ENCODE data around the gene ARHGAP10.

ARHGAP10 gene

DNA sequence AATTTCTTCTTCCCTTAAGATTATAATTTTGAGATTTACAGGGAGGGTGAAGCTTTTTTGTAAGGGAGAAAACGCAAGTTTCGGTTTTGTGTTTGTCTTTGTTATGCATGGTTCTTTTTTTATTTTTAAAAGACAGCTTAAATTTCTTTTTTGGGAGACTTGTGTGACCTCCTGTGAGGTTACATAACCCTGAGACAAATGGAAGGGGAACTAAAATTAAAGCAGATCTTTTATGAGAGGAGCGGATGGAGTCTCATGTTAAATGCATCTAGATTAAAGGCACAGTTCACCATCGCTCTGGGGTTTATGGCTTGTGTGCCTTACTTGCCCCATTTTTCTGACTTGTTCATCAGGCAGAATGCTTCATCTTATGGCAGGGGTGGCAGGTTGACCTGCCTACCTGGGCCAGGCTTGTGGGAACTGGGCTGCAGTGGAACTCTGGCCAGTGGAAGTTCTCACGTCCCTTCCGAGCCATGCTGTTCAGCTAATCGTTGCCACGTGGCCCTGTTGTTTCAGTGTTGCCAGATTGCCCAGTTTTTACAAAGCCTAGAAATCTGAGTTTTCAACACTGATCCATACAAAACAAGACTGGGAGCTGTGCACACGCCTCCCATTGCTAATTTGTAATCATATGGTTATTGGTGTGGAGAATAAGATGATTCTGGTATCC lies 291.8 kb downstream of the ARHGAP10 start:
- Mint-ChIP-seq H3K4me1 (ENCODE audit: low read depth) (no peaks in the 10 kb centered on the region), H3K27me3 (no peaks in the 10 kb centered on the region), H3K9me3 (peaks cover 7% of the 10 kb centered on the region), H3K4me3 (no peak overlapping the region), H3K36me3 (ENCODE audit: low read depth) (peaks cover 4% of the 10 kb centered on the region), H3K27ac (no peak overlapping the region)
- DNase-seq, result no peak

DNA sequence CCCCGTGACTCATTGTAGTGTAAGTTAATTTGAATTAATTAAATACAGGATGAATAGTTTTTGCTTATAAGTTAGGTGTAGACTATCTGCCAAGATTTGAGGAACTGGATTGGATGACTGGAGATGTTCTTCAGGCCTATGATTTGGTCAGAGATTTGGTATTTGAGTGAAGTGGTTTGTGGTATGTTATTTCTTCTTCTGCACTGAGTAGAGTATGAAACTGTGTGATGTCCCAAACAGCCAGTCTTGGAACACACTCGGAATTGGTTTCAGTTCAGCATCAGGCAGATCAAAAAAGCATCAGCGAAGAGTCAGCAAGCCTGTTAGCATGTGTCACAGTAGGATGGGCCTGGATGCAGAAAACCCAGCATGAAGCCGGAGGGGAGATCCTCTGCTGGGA lies 294.1 kb downstream of the ARHGAP10 start:
- Mint-ChIP-seq H3K4me1 (ENCODE audit: low read depth) (no peaks in the 10 kb centered on the region), H3K36me3 (ENCODE audit: low read depth) (peaks cover 6% of the 10 kb centered on the region), H3K27ac (no peak overlapping the region), H3K4me3 (no peak overlapping the region), H3K27me3 (no peaks in the 10 kb centered on the region), H3K9me3 (peaks cover 10% of the 10 kb centered on the region)
- DNase-seq, result no peak

DNA sequence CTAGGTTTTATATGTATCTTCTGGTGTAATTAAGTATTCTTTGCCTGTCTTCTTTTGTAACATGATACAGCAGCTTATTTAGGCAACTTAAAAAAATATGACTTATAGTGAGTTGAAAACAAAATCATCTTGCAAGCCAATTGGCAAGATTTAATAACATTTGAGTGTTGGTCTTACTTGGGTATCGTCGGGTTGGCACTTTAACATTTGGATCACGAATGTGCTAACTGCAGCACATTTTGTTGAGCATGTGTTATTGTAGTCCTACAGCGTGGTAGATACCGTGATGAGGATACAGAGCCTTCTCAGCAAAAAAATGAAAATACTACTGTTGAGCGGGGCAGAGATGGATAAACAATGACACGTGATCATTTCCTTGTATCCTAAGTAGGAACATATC lies 295.3 kb downstream of the ARHGAP10 start:
- no peak overlapping the region for H3K4me3 Mint-ChIP-seq
- no peaks in the 10 kb centered on the region for H3K27me3 Mint-ChIP-seq
- H3K4me1 Mint-ChIP-seq (ENCODE audit: low read depth), result no peaks in the 10 kb centered on the region
- H3K36me3 Mint-ChIP-seq (ENCODE audit: low read depth), result peaks cover 6% of the 10 kb centered on the region
- no peak for DNase-seq
- H3K27ac Mint-ChIP-seq, result no peak overlapping the region
- peaks cover 10% of the 10 kb centered on the region for H3K9me3 Mint-ChIP-seq

DNA sequence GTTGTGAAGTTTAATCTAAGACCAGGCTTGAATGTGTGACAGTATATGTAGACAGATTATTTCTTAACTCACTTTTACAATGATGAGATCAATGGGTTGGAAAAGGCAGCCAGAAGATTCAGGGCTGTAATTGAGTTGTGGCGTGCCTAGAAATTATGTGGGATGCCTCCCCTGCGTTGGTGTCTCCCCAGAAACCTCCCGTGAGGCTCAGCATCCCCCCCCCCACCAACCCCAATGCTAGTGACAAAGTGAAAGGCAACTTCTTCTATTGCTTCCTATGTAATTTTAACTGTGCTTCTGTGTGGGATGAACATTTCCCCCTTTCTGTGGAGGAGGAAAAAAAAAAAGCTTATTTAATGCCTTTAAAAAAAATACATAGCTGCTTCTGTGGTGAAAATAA lies 297.9 kb downstream of the ARHGAP10 start:
- Mint-ChIP-seq H3K36me3 (ENCODE audit: low read depth) (peaks cover 2% of the 10 kb centered on the region), H3K4me1 (ENCODE audit: low read depth) (no peaks in the 10 kb centered on the region), H3K27me3 (no peaks in the 10 kb centered on the region), H3K4me3 (no peak overlapping the region), H3K9me3 (peaks cover 10% of the 10 kb centered on the region), H3K27ac (no peak overlapping the region)
- DNase-seq, result no peak

DNA sequence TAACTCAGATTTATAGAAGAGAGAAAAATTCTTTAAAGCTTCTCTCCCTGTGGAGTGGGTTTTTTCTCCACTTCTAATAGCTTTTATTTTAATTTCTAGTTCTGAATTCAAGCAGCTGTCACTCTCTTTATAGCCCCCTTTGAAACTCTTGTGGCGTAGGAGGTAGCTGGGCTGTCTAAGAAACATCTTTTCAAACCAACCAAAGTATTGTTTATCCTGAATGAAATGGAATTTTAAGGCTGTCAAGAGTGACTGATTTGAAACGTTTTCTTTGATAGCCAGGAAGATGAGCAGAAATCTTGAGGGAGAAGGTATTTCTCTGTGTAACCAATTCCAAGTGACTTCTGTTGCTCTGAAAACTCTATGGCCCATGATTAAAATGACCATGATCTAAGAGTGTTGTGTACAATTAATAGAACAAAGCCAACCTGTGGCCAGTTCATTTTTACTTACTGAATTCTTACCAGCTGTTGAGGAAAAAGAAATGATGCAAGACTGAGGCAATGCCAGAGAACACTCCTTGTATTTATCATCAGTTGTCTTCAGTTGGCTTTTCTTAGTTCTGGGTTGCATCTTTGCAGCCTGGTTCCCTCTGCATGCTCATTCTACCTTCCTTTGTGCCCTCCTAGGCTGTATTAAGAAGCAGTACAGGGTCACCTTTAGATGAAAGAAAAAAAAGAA lies 298.4 kb downstream of the ARHGAP10 start:
- H3K9me3 Mint-ChIP-seq, result peaks cover 10% of the 10 kb centered on the region
- H3K27ac Mint-ChIP-seq, result no peak overlapping the region
- H3K4me1 Mint-ChIP-seq (ENCODE audit: low read depth), result no peaks in the 10 kb centered on the region
- no peaks in the 10 kb centered on the region for H3K27me3 Mint-ChIP-seq
- DNase-seq, result no peak
- peaks cover 2% of the 10 kb centered on the region for H3K36me3 Mint-ChIP-seq (ENCODE audit: low read depth)
- no peak overlapping the region for H3K4me3 Mint-ChIP-seq

DNA sequence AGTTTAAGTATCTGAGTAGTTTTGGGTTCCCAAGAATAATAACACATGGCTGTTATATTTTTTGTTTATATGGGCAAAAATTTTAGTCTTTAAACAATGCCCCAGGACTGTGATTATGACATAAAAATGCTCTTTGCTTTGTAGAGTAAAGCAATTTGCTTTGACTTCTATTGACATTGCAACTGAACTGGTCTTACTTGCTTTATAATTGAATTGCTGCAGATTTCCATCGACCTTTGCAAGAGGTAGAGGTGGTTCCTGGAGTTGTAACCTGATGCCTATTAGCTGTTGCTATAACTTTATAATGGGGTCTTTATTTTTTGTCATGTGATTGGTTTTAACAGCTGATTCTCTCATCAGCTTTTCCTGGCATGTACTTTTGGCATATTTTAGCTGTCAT lies 302.9 kb downstream of the ARHGAP10 start:
- no peaks in the 10 kb centered on the region for H3K27me3 Mint-ChIP-seq

DNA sequence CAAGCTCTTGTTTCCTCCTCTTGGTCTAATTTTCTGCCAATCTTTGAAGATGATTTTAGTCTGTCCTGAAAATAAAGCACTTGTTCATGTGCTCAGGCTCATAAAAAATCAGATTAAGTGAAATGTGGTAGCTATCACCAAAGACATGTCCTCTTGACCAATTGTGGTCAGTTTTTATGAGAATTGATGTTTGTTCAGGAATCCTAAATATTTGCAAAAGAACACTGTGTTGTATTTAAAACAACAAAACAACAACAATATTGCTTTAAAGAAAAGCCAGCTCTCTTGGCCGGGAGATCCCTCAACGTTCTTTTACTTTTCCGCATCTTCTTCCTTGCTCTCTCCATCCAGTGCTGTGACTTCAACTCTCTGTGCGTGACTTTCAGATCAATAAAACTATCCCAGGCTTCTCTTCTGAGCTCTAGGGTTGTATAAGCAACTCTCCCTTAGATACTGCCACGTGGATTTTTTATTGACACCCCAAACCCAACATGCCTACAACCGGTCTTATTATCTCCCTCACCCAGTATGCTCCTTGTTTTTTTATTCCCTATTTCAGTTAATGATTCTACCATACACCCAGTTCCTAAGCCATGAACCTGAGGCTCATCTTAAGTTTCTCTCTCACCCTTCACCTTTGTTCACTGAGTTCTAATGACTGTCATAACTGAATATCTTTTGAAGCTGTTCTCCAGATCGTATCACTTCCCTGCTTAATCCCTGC lies 309.9 kb downstream of the ARHGAP10 start:
- no peak for DNase-seq
- no peaks in the 10 kb centered on the region for H3K36me3 Mint-ChIP-seq (ENCODE audit: low read depth)
- no peak overlapping the region for H3K4me3 Mint-ChIP-seq
- H3K9me3 Mint-ChIP-seq, result peaks cover 6% of the 10 kb centered on the region
- H3K27me3 Mint-ChIP-seq, result no peaks in the 10 kb centered on the region
- peaks cover 20% of the 10 kb centered on the region for H3K4me1 Mint-ChIP-seq (ENCODE audit: low read depth)
- H3K27ac Mint-ChIP-seq, result no peak overlapping the region

More for the DNA sequence above, 302.9 kb downstream of the ARHGAP10 start:
- H3K27ac Mint-ChIP-seq, result no peak overlapping the region
- no peak for DNase-seq
- H3K36me3 Mint-ChIP-seq (ENCODE audit: low read depth), result no peaks in the 10 kb centered on the region
- H3K4me3 Mint-ChIP-seq, result no peak overlapping the region
- peaks cover 1% of the 10 kb centered on the region for H3K4me1 Mint-ChIP-seq (ENCODE audit: low read depth)
- peaks cover 13% of the 10 kb centered on the region for H3K9me3 Mint-ChIP-seq

DNA sequence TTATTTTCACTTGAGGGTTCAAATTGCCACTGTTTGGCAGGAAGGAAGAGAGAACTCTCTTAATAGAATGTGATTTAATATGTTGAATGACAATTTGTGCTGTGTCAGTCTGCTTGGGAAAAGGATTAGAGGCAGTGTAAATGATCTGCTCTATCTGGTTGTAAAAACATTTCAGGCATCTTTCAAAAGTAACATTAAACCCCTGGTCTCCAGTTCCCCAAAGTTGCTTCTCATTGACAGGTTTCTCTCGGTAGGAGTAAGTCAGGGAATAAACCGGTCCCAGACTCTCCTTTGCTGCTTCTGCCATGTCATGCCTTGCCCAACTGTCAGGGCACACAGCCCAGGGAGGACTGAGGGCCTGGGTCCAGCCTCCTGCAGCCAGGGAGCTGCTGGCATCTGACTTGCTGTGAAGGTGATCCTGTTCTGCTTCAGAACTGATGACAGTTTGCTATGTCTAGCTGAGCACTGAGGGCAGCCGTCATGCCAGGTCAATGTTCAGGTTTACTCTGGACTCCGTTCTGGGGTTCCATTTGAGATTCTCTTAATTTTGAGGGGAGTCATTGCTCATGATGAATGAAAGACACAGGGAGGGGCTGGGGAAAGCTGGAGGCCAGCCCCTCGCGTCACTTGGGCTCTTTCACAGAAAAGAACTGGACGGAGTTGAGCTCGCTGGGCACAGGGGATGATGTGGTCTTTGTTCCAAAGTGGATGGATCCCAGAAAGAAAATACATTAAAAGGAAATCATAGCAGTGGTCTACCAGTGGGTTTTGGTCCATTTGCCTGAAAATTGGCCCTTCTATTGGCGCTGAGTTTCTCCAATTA lies 312.4 kb downstream of the ARHGAP10 start:
- Mint-ChIP-seq H3K4me1 (ENCODE audit: low read depth) (peaks cover 24% of the 10 kb centered on the region), H3K9me3 (no peaks in the 10 kb centered on the region), H3K27me3 (no peaks in the 10 kb centered on the region), H3K27ac (no peak overlapping the region), H3K4me3 (no peak overlapping the region), H3K36me3 (ENCODE audit: low read depth) (peaks cover 17% of the 10 kb centered on the region)
- DNase-seq, result no peak

DNA sequence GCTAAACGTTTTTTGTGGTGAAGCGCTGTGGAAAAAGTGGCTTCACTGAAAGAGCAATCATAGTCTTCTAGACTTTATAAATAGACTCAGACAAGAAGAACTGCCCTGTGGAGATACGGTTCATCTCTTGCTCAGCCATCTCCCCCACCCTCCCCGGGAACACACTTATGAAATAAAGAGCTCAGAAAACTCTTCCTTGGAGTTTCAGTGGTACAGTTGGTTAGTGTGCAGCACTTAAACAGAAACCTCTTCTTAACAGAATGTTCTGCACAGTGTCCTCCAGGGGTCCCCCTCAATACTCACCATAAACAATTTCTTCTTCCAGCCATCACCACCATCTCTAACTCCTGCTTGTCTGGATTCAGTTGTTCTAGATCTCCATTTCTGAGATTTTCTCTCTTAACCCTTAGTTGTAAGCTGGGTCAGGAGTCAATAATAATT lies 313.0 kb downstream of the ARHGAP10 start:
- Mint-ChIP-seq H3K4me3 (no peak overlapping the region), H3K4me1 (ENCODE audit: low read depth) (peaks cover 24% of the 10 kb centered on the region), H3K27ac (no peak overlapping the region), H3K36me3 (ENCODE audit: low read depth) (peaks cover 18% of the 10 kb centered on the region), H3K27me3 (no peaks in the 10 kb centered on the region), H3K9me3 (no peaks in the 10 kb centered on the region)
- DNase-seq, result no peak

DNA sequence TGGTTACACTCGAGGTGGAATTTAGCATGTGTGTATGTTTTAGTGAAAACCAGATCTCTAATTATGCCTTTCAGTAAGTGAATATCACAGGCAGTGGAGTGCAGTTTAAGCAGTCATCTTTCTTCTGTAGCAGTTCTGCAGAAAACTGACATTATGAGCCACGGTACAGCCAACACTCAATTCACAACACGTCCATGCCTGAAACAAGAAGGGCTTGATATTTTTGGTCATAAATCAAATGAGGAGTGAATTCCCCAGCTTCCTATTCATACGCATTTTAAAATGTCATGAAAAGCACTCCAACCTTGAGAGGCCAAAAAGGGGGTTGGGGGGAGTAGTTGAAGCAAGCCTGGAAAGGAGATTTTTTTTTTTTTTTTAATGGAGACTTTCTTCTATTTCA lies 316.7 kb downstream of the ARHGAP10 start:
- DNase-seq, result no peak
- Mint-ChIP-seq H3K36me3 (ENCODE audit: low read depth) (peaks cover 18% of the 10 kb centered on the region), H3K9me3 (no peaks in the 10 kb centered on the region), H3K27me3 (no peaks in the 10 kb centered on the region), H3K4me3 (no peak overlapping the region), H3K27ac (no peak overlapping the region), H3K4me1 (ENCODE audit: low read depth) (peaks cover 55% of the 10 kb centered on the region)

DNA sequence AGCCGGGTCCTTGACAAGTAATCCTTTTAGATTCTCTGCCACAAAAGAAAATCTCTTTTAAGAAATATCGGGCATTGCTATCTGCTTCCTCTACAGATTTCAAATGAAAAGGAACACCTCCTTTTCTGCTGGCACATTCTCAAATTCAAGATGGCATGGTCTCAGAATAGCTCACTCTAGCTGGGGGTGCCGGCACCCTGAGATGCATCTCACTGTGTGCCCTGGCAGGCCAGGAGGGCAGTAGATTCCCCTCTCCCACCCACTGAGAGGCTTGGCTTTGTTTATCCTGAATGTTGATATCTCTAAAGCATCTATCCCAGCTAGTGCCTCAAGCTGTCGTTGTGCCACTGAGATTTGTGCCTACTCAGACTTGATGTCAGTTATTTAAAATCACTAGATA lies 319.5 kb downstream of the ARHGAP10 start:
- peaks cover 20% of the 10 kb centered on the region for H3K36me3 Mint-ChIP-seq (ENCODE audit: low read depth)
- H3K9me3 Mint-ChIP-seq, result peaks cover 2% of the 10 kb centered on the region
- H3K4me3 Mint-ChIP-seq, result no peak overlapping the region
- no peak for DNase-seq
- H3K4me1 Mint-ChIP-seq (ENCODE audit: low read depth), result peaks cover 66% of the 10 kb centered on the region
- peak overlapping the region; percentile 81 for H3K27ac Mint-ChIP-seq
- H3K27me3 Mint-ChIP-seq, result no peaks in the 10 kb centered on the region

DNA sequence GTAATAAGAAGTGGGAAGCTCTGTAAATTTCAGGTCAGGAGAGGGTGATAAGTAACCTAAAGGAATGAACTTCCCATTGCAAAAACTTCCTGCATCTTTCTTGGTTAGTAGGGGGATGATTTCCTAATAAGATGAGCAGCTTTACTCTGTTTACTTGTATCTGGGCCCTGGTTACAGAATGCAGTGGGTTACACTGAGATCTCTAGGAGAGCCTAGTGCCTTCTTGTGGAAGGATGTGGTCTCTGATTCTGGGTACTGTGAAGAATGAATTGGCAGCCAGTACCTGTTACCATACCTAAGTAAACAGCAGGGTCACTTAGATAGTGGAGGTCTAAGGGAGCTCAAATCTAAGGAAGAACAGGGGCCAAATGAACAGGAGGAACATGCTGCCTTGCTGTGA lies 320.6 kb downstream of the ARHGAP10 start:
- H3K27ac Mint-ChIP-seq, result peak overlapping the region; percentile 38
- peaks cover 5% of the 10 kb centered on the region for H3K9me3 Mint-ChIP-seq
- H3K36me3 Mint-ChIP-seq (ENCODE audit: low read depth), result peaks cover 15% of the 10 kb centered on the region
- H3K27me3 Mint-ChIP-seq, result no peaks in the 10 kb centered on the region
- no peak for DNase-seq
- H3K4me1 Mint-ChIP-seq (ENCODE audit: low read depth), result peaks cover 69% of the 10 kb centered on the region
- no peak overlapping the region for H3K4me3 Mint-ChIP-seq

DNA sequence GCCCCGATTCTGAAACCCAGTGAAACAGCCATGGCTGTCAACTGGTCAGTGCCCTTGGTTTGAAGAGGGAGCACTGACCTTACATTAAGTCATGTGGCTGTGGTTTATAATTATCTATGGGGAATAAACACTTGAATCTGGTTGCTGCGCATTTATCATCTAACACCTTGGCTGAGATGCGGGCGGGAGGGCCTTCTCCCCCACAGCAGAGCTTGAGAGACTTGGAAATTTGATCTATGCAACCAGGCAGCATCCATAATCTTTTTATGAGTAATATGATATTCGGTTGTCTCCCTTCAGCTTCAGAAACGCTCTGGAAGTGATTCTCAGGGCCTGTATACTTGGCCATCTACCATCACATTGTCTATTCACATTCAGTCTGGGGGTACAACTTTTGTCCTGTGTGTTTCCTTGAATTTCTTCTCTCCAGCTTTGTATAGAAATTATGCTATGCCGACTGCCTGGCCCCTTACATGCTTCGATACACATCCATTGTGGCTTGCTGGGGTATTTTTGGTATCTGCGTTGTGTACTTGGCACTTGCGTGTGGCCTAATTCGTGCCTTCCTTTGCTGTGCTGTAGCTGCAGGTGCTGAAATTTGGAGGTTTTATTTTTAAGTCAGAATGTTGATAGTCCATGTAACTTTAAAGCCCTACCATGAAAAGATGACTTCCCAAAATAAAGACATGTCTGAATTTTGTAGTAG lies 321.6 kb downstream of the ARHGAP10 start:
- Mint-ChIP-seq H3K9me3 (peaks cover 6% of the 10 kb centered on the region), H3K27me3 (no peaks in the 10 kb centered on the region), H3K36me3 (ENCODE audit: low read depth) (peaks cover 9% of the 10 kb centered on the region), H3K4me1 (ENCODE audit: low read depth) (peaks cover 77% of the 10 kb centered on the region), H3K27ac (peak overlapping the region; percentile 35), H3K4me3 (no peak overlapping the region)
- no peak for DNase-seq

DNA sequence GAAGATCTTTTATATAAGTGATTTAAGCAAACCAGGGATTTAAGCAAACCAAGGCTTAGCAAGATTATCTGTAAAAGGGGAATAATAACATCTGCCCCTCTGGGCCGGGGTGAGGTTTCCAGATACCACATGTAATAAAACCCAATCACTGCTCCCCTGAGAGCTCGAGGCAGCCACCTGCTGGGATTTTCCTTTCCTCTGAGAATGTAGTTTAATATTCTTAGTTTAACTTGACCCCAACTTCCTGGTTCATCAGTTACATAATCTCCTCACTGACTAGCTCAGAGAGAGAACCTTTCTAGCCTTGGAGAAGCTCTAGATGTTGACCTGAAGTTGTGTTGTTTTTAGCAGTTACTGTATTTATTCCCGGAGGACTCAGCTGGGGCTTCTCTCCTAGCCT lies 322.4 kb downstream of the ARHGAP10 start:
- DNase-seq, result no peak
- H3K27ac Mint-ChIP-seq, result peak overlapping the region; percentile 42
- H3K9me3 Mint-ChIP-seq, result peaks cover 6% of the 10 kb centered on the region
- peaks cover 85% of the 10 kb centered on the region for H3K4me1 Mint-ChIP-seq (ENCODE audit: low read depth)
- peaks cover 3% of the 10 kb centered on the region for H3K36me3 Mint-ChIP-seq (ENCODE audit: low read depth)
- H3K4me3 Mint-ChIP-seq, result no peak overlapping the region
- no peaks in the 10 kb centered on the region for H3K27me3 Mint-ChIP-seq

Measured in activated T-cell treated with anti-CD3 and anti-CD28 coated beads, Interleukin-2, amount 50 U/mL, for 24 hours (primary cell).